CD4-positive, alpha-beta T cell (primary cell): Measurements from ENCODE around the gene LRRC55. TPM values are rescaled to one million over a fixed set of nuclear protein-coding genes. Genes with fewer than 3 reads are reported as not detected.

Source experiments
- ATAC-seq: fragments of 200-7000 bp; cut with Tn5 transposase; one replicate; pipeline ENCODE4 v1.10.0; 2022; ENCODE audit warnings: mild to moderate bottlenecking; ENCODE audit not compliant: poor library complexity
- CTCF ChIA-PET: fragments of 350-600 bp; sonication (Branson Sonifier 250); formaldehyde crosslinking; loops from one replicate; lab custom pipeline; 2021; ENCODE audit warnings: antibody characterized with exemption, inconsistent platforms; lab: Charles Lee
- POLR2A ChIA-PET: fragments of 350-600 bp; sonication (Branson Sonifier 250); formaldehyde crosslinking; loops from one replicate; lab custom pipeline; 2021; ENCODE audit warnings: antibody characterized with exemption, inconsistent platforms; lab: Charles Lee
- DNase-seq, 14 experiments: peaks; one replicate each; pipeline ENCODE4 v3.0.0-alpha.2; 2013 to 2020; ENCODE audit warnings: mixed read lengths in 2 of 14
- H3K27ac ChIP-seq, 2 donors: one replicate each; pipeline versions ENCODE4 v1.5.1 to v1.7.0; 2013; ENCODE audit warnings: low read length in 2 of 2, low read depth in 1 of 2, mild to moderate bottlenecking in 1 of 2
- H3K27me3 ChIP-seq, 2 experiments: 1 replicate in 1 of 2; 2 replicates in 1 of 2; pipeline versions ENCODE4 v1.6.1 to v1.7.0; 2013; ENCODE audit warnings: low read length in 2 of 2, control low read depth in 1 of 2, mild to moderate bottlenecking in 1 of 2, moderate library complexity in 1 of 2; ENCODE audit not compliant: insufficient read depth in 2 of 2, control insufficient read depth in 1 of 2
- H3K36me3 ChIP-seq: one replicate; pipeline ENCODE4 v1.6.1; 2013; ENCODE audit warnings: low read length, control low read depth; ENCODE audit not compliant: insufficient read depth
- H3K4me1 ChIP-seq: one replicate; pipeline ENCODE4 v1.6.1; 2013; ENCODE audit warnings: low read length, control low read depth; ENCODE audit not compliant: insufficient read depth
- H3K4me3 ChIP-seq: one replicate; pipeline ENCODE4 v1.5.1; 2013; ENCODE audit warnings: mild to moderate bottlenecking, low read length, moderate library complexity
- H3K9me3 ChIP-seq, 2 experiments: 1 replicate in 1 of 2; 2 replicates in 1 of 2; pipeline versions ENCODE4 v1.6.1 to v1.7.0; 2013; ENCODE audit warnings: low read length in 2 of 2, mild to moderate bottlenecking in 2 of 2, control low read depth in 1 of 2, moderate library complexity in 1 of 2; ENCODE audit not compliant: control insufficient read depth in 1 of 2, insufficient read depth in 1 of 2
- H3K27ac Mint-ChIP-seq: one replicate; pipeline ENCODE4 v1.8.0; 2020; ENCODE audit warnings: mixed read lengths
- H3K27me3 Mint-ChIP-seq: one replicate; pipeline ENCODE4 v1.8.0; 2021; ENCODE audit warnings: mixed read lengths
- H3K36me3 Mint-ChIP-seq: one replicate; pipeline ENCODE4 v1.8.0; 2021; ENCODE audit warnings: low read depth, mixed read lengths
- H3K4me1 Mint-ChIP-seq: one replicate; pipeline ENCODE4 v1.8.0; 2021; ENCODE audit warnings: low read depth, mixed read lengths
- H3K4me3 Mint-ChIP-seq: one replicate; pipeline ENCODE4 v1.8.0; 2020; ENCODE audit warnings: mild to moderate bottlenecking, mixed read lengths
- H3K9me3 Mint-ChIP-seq: one replicate; pipeline ENCODE4 v1.8.0; 2020; ENCODE audit warnings: mixed read lengths
- intact Hi-C, 2 experiments: fragments of 100-400 bp; cut with DNase I in 1 of 2; cut with micrococcal nuclease in 1 of 2; formaldehyde crosslinking; loops; one replicate each; pipeline versions ENCODE4 v1.15.1 to v1.9.0; 2023 to 2025; cut with DNase I, micrococcal nuclease
- total RNA-seq, 174 experiments: library from RNA in 2 of 174; stranded (reverse) in 2 of 174; gene quantifications; one replicate each; pipeline ENCODE4 v1.2.3 and lab custom pipeline; 2021 to 2026
- TF ChIP-seq, protein P1 (sequence below): fragments of 200-600 bp; IDR thresholded peaks from one replicate; pipeline ENCODE4 v1.8.0; 2022; ENCODE audit warnings: antibody characterized with exemption, mild to moderate bottlenecking

Gene LRRC55
- total RNA-seq, 2 experiments from 2014 or later: not detected

DNA sequence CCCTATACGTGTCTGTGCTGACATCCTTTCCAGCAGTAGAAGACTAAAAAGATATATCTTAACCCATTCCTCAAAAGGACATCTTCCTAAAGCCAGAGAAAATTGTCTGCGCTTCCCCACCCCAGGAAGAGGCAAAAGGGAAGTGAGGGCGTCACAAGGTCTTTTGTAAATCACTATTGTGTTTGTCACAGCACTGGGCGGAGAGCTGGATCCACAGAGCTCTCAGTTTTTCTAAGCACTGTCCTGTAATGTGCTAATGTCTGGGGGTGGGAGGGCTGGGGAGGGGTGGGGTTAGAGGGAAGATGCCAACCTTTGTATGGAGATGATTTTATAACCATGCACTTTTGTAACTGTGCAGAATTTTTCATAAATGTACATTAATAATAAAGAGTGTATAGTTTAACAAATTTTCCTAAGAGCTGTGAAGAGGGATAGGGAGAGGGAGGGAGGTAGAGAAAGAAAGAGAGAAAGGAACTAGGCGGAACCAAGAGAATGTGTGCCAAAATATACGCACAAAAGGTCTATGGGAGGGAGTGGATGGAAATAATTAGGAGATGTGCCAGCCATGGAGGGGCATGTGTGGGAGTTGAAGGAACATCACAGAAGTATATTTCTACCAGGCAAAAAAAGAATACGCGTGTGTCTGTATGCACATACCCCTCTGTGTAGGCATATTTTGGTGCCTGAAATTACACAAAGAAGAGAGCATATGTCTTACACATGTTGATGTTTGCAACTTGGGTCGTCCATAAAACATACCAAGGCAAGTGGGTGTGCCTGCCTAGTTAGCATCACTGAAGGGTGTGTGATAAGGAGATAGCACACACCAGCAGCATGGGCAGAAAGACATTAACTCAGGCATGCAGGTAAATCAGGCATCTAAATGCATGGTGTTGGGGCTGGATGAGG lies 9.8 kb downstream of the LRRC55 start:
- peaks cover 25% of the 10 kb centered on the region for H3K27me3 Mint-ChIP-seq
- no peak overlapping the region for H3K27ac Mint-ChIP-seq
- intact Hi-C loops: no loop called here
- H3K4me1 Mint-ChIP-seq: no peaks in the 10 kb centered on the region
- Histone ChIP-seq H3K9me3 (no peaks in the 10 kb centered on the region), H3K36me3 (no peaks in the 10 kb centered on the region), H3K4me3 (no peak overlapping the region), H3K4me1 (no peaks in the 10 kb centered on the region), H3K27me3 (peaks cover 0 to 4% of the 10 kb centered on the region in 2 experiments), H3K27ac (no peak overlapping the region)
- POLR2A ChIA-PET: no interaction called here
- CTCF ChIA-PET: no interaction called here
- TF ChIP-seq, protein P1, sequence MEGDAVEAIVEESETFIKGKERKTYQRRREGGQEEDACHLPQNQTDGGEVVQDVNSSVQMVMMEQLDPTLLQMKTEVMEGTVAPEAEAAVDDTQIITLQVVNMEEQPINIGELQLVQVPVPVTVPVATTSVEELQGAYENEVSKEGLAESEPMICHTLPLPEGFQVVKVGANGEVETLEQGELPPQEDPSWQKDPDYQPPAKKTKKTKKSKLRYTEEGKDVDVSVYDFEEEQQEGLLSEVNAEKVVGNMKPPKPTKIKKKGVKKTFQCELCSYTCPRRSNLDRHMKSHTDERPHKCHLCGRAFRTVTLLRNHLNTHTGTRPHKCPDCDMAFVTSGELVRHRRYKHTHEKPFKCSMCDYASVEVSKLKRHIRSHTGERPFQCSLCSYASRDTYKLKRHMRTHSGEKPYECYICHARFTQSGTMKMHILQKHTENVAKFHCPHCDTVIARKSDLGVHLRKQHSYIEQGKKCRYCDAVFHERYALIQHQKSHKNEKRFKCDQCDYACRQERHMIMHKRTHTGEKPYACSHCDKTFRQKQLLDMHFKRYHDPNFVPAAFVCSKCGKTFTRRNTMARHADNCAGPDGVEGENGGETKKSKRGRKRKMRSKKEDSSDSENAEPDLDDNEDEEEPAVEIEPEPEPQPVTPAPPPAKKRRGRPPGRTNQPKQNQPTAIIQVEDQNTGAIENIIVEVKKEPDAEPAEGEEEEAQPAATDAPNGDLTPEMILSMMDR: no peak
- DNase-seq (no peak), ATAC-seq (no peak)
- peaks cover 2% of the 10 kb centered on the region for H3K9me3 Mint-ChIP-seq
- H3K4me3 Mint-ChIP-seq: no peak overlapping the region
- no peaks in the 10 kb centered on the region for H3K36me3 Mint-ChIP-seq

DNA sequence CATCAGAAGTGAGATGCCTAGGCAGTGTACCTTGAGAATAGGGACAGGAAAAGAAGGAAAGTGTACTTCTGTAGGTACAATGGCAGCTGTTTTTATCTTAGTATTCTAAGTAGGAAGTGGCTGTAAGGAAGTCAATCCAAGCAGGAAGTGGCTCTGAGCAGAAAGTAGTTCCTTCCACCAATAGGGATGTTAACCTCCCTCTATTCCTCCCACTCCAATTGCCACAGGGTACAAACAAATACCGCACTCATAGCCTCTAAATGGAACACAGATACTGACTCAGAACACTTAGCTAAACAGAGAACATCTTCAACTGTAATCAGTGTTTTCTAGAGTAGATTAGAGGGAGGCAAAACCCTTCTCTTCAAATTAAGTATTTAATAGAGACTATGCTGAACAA lies 10.6 kb downstream of the LRRC55 start:
- no peak for DNase-seq
- ChIA-PET POLR2A (no interaction called here), CTCF (no interaction called here)
- Mint-ChIP-seq H3K9me3 (peaks cover 2% of the 10 kb centered on the region), H3K4me3 (no peak overlapping the region), H3K27ac (no peak overlapping the region), H3K4me1 (no peaks in the 10 kb centered on the region), H3K36me3 (no peaks in the 10 kb centered on the region), H3K27me3 (peaks cover 25% of the 10 kb centered on the region)
- H3K36me3 ChIP-seq: no peaks in the 10 kb centered on the region
- no peaks in the 10 kb centered on the region for H3K4me1 ChIP-seq
- no peak overlapping the region for H3K4me3 ChIP-seq
- TF ChIP-seq, protein P1: no peak
- H3K9me3 ChIP-seq: no peaks in the 10 kb centered on the region
- H3K27me3 ChIP-seq: peaks cover 0 to 4% of the 10 kb centered on the region in 2 experiments
- intact Hi-C loops: no loop called here
- H3K27ac ChIP-seq: no peak overlapping the region
- no peak for ATAC-seq

DNA sequence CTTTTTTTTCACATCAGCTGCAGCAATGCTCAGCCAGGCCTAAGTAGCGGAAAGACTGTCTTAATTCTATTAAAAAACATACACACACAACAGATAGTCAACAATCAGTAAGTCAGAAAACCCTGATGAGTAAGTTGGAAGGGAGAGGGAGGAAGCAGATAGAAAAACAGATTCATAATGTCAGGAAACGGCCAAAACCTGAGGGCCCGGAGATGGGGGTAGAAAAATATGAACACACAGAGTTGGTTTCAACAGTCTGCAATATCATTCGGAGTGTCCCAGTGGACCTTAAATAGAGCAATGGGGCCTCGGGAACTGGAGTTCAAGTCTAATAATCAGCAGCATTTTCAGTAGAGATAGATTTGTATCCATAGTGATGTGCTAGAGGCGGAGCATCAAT lies 14.8 kb downstream of the LRRC55 start:
- no peak for ATAC-seq
- Histone ChIP-seq H3K9me3 (no peaks in the 10 kb centered on the region), H3K4me1 (no peaks in the 10 kb centered on the region), H3K36me3 (no peaks in the 10 kb centered on the region), H3K27ac (no peak overlapping the region), H3K4me3 (no peak overlapping the region), H3K27me3 (peaks cover 0 to 4% of the 10 kb centered on the region in 2 experiments)
- Mint-ChIP-seq H3K4me1 (no peaks in the 10 kb centered on the region), H3K27ac (no peak overlapping the region), H3K4me3 (no peak overlapping the region), H3K27me3 (peaks cover 20% of the 10 kb centered on the region), H3K36me3 (no peaks in the 10 kb centered on the region), H3K9me3 (peaks cover 1% of the 10 kb centered on the region)
- TF ChIP-seq, protein P1: no peak
- POLR2A ChIA-PET: no interaction called here
- no peak for DNase-seq
- CTCF ChIA-PET: no interaction called here
- intact Hi-C loops: no loop called here
